A549 (cell line): ENCODE measurements around the gene ANK3.

ENCODE experiments used
- BHLHE40 ChIP-seq: IDR thresholded peaks from 2 replicates; pipeline ENCODE4 v1.6.1; 2012; ENCODE audit warnings: low read depth, low read length, inconsistent platforms
- CBX8 ChIP-seq: fragments of 200-600 bp; sonication (generic); IDR thresholded peaks from 2 replicates; pipeline ENCODE4 v1.6.1; 2016
- ESRRA ChIP-seq: fragments of 150-350 bp; IDR thresholded peaks from 2 replicates; pipeline ENCODE4 v1.6.1; 2014; ENCODE audit warnings: mild to moderate bottlenecking, low read length, borderline replicate concordance
- HOXA7 ChIP-seq: fragments of 250-450 bp; sonication (Bioruptor Pico); IDR thresholded peaks from 2 replicates; pipeline ENCODE4 v1.5.0; 2020; ENCODE audit warnings: mild to moderate bottlenecking, moderate library complexity
- JUNB ChIP-seq: fragments of >200 bp; sonication (Bioruptor Twin); formaldehyde crosslinking; IDR thresholded peaks from 2 replicates; pipeline ENCODE4 v1.6.1; 2016
- KDM1A ChIP-seq: fragments of 200-600 bp; sonication (generic); IDR thresholded peaks from 2 replicates; pipeline ENCODE4 v1.6.1; 2016; ENCODE audit warnings: low read depth, mild to moderate bottlenecking
- POLR2A ChIP-seq: IDR thresholded peaks from 2 replicates; pipeline ENCODE4 v1.6.1; 2012; ENCODE audit warnings: mild to moderate bottlenecking, low read length
- SREBF2 ChIP-seq: fragments of 450-650 bp; IDR thresholded peaks from 2 replicates; pipeline ENCODE4 v1.6.1; 2014; ENCODE audit warnings: mild to moderate bottlenecking, moderate library complexity
- TF ChIP-seq, protein P1 (sequence below): fragments of >200 bp; sonication (Bioruptor Twin); formaldehyde crosslinking; IDR thresholded peaks from 3 replicates; pipeline ENCODE4 v1.5.1; 2016
- TF ChIP-seq, protein P2 (sequence below): fragments of 200-600 bp; sonication (generic); IDR thresholded peaks from 2 replicates; pipeline ENCODE4 v1.6.1; 2016; ENCODE audit warnings: antibody characterized with exemption, mild to moderate bottlenecking, moderate library complexity
- TF ChIP-seq, protein P3 (sequence below): IDR thresholded peaks from 2 replicates; pipeline ENCODE4 v1.6.1; 2012

- TF ChIP-seq HOXA7 (CRISPR knock-in tag) (no peak), CBX8 (no peak), JUNB (no peak), KDM1A (no peak), SREBF2 (no peak), BHLHE40 (no peak), POLR2A (no peak), ESRRA (no peak)
- TF ChIP-seq, protein P1, sequence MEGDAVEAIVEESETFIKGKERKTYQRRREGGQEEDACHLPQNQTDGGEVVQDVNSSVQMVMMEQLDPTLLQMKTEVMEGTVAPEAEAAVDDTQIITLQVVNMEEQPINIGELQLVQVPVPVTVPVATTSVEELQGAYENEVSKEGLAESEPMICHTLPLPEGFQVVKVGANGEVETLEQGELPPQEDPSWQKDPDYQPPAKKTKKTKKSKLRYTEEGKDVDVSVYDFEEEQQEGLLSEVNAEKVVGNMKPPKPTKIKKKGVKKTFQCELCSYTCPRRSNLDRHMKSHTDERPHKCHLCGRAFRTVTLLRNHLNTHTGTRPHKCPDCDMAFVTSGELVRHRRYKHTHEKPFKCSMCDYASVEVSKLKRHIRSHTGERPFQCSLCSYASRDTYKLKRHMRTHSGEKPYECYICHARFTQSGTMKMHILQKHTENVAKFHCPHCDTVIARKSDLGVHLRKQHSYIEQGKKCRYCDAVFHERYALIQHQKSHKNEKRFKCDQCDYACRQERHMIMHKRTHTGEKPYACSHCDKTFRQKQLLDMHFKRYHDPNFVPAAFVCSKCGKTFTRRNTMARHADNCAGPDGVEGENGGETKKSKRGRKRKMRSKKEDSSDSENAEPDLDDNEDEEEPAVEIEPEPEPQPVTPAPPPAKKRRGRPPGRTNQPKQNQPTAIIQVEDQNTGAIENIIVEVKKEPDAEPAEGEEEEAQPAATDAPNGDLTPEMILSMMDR = no peak
- TF ChIP-seq, protein P2, sequence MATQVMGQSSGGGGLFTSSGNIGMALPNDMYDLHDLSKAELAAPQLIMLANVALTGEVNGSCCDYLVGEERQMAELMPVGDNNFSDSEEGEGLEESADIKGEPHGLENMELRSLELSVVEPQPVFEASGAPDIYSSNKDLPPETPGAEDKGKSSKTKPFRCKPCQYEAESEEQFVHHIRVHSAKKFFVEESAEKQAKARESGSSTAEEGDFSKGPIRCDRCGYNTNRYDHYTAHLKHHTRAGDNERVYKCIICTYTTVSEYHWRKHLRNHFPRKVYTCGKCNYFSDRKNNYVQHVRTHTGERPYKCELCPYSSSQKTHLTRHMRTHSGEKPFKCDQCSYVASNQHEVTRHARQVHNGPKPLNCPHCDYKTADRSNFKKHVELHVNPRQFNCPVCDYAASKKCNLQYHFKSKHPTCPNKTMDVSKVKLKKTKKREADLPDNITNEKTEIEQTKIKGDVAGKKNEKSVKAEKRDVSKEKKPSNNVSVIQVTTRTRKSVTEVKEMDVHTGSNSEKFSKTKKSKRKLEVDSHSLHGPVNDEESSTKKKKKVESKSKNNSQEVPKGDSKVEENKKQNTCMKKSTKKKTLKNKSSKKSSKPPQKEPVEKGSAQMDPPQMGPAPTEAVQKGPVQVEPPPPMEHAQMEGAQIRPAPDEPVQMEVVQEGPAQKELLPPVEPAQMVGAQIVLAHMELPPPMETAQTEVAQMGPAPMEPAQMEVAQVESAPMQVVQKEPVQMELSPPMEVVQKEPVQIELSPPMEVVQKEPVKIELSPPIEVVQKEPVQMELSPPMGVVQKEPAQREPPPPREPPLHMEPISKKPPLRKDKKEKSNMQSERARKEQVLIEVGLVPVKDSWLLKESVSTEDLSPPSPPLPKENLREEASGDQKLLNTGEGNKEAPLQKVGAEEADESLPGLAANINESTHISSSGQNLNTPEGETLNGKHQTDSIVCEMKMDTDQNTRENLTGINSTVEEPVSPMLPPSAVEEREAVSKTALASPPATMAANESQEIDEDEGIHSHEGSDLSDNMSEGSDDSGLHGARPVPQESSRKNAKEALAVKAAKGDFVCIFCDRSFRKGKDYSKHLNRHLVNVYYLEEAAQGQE = no peak
- TF ChIP-seq, protein P3, sequence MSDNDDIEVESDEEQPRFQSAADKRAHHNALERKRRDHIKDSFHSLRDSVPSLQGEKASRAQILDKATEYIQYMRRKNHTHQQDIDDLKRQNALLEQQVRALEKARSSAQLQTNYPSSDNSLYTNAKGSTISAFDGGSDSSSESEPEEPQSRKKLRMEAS = no peak
These were observed 17.2 kb downstream of the ANK3 start for GRCh38 chr10:60372436-60372835.
